Stimulated activated CD8-positive, alpha-beta memory T cell treated with anti-CD3 and anti-CD28 coated beads, Interleukin-7, amount 100 ng/mL, for 24 hours (primary cell): ENCODE data around the gene ARHGAP33.

Source experiments
- DNase-seq: peaks from one replicate; pipeline ENCODE4 v3.0.0-alpha.2; 2020; ENCODE audit warnings: low read depth

ARHGAP33 gene, protein sequence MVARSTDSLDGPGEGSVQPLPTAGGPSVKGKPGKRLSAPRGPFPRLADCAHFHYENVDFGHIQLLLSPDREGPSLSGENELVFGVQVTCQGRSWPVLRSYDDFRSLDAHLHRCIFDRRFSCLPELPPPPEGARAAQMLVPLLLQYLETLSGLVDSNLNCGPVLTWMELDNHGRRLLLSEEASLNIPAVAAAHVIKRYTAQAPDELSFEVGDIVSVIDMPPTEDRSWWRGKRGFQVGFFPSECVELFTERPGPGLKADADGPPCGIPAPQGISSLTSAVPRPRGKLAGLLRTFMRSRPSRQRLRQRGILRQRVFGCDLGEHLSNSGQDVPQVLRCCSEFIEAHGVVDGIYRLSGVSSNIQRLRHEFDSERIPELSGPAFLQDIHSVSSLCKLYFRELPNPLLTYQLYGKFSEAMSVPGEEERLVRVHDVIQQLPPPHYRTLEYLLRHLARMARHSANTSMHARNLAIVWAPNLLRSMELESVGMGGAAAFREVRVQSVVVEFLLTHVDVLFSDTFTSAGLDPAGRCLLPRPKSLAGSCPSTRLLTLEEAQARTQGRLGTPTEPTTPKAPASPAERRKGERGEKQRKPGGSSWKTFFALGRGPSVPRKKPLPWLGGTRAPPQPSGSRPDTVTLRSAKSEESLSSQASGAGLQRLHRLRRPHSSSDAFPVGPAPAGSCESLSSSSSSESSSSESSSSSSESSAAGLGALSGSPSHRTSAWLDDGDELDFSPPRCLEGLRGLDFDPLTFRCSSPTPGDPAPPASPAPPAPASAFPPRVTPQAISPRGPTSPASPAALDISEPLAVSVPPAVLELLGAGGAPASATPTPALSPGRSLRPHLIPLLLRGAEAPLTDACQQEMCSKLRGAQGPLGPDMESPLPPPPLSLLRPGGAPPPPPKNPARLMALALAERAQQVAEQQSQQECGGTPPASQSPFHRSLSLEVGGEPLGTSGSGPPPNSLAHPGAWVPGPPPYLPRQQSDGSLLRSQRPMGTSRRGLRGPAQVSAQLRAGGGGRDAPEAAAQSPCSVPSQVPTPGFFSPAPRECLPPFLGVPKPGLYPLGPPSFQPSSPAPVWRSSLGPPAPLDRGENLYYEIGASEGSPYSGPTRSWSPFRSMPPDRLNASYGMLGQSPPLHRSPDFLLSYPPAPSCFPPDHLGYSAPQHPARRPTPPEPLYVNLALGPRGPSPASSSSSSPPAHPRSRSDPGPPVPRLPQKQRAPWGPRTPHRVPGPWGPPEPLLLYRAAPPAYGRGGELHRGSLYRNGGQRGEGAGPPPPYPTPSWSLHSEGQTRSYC

DNA sequence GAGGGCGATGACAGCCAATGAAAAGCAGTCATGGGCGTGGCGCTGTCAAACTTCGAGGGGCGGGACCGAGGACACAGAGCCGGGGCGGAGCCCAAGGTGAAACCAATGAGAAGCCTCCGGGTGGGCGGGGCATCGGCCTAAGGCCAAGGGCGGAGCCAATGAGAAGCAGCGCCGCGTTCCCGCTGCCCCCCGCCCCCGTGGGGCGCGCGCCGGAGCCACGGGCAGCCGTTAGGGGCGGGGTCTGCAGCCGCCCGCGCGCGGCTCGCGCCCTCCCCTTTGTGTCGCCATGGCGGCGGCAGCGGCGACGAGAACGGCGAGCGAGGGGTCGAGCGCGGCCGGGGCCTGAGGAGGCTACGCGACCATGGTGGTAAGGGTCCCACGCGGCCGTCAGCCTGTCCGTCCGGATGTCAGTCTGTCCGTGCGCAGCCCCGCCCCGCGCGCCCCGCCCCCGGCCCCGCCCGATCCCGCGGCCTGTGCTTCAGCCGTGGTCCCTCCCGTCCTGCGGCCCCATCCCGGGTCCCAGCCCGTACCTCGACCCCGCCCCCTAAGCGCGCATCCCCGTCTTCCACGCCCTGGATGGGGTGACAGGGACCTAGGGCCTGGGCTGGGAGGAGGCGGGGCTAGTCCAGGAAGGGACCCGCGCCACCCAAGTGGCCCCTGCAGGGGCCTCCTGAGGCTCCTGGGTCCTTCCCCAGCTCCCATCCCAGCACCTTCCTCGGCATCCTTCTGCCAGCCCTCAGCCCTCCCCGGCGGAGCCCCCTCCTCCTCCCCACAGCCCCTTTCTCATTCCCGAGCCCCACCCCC is at the start of gene ARHGAP33:
Gene ARHGAP33, plus strand, starts transcription at position 267 of the 804 bp plus-strand sequence. Its CDS starts 95 bp downstream, at position 362.
- DNase-seq: peak; percentile 98

- no peak for DNase-seq
Observed at GRCh38 chr19:35727053-35727955, 48.1 kb upstream of the ARHGAP33 start.

DNA sequence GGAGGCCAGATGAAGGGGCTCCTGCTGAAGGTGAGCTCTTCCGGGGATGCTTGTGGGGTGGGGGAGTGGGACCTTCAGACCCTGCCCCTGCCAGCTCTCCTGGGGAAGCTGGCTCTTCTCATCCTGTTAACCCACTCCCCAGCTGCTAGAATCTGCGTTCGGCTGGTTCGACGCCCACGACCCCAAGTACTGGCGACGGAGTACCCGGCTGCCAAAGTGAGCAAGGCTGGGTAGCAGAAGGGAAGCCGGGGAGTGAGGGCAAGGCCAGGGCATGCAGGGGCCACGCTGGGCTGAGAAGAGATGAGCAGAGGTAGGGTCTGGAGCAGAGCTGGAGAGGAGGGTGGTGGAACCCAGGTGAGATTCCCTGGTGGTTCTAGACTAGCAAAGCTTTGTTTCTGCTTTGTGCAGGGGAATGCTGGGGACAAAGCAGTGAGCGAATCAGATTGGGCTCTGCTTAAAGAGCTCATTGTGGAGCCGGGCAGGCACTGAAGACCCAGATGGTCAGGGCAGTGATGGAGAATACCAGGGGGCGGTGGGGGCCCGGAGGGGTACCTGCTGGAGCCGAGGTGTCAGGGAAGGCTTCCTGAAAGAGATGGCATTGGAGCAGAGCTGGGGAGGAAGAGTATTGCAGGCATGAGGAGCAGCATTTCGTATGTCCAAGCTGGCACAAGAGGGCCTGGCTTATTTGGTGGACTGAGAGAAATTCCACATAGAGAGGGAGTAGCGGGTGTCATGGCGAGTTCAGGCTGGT is 47.2 kb upstream of the ARHGAP33 start:
- DNase-seq: no peak

- no peak for DNase-seq
Observed at GRCh38 chr19:35729021-35729420, 46.3 kb upstream of the ARHGAP33 start.

DNA sequence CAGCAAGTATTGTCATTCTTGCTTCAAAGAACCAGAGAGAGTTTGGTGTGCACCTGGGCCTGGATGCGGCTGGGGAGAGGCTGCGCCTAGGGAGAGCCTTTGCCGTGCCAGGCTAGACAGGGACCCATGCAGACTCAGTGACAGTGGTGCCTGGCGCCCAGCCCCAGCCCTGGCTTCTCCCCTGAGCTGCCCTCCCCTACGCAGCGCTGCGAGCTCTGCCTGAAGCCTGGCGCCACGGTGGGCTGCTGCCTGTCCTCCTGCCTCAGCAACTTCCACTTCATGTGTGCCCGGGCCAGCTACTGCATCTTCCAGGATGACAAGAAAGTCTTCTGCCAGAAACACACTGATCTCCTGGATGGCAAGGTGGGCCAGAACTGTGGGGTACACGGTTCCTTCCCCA is 45.6 kb upstream of the ARHGAP33 start:
- no peak for DNase-seq

- no peak for DNase-seq
Observed at GRCh38 chr19:35730326-35730725, 45.0 kb upstream of the ARHGAP33 start.

GRCh38 chr19:35731353-35731752 is 44.0 kb upstream of the ARHGAP33 start:
- no peak for DNase-seq

DNA sequence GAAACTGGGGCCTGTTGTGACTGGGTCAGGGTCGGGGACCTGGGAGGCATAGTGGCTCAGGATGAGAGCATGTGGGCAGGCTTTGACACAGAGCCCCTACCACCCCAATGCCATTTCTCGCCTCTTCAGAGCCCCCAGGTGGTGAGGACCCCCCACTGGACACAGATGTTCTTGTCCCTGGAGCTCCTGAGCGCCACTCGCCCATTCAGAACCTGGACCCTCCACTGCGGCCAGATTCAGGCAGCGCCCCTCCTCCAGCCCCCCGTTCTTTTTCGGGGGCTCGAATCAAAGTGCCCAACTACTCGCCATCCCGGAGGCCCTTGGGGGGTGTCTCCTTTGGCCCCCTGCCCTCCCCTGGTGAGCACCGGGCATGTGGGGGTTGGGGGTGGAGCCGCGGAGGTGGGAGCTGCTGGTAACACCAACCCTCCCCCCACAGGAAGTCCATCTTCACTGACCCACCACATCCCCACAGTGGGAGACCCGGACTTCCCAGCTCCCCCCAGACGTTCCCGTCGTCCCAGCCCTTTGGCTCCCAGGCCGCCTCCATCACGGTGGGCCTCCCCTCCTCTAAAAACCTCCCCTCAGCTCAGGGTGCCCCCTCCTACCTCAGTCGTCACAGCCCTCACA is 43.5 kb upstream of the ARHGAP33 start:
- no peak for DNase-seq

- no peak for DNase-seq
Observed at GRCh38 chr19:35732540-35733179, 42.7 kb upstream of the ARHGAP33 start.

GRCh38 chr19:35733180-35734125 is 41.9 kb upstream of the ARHGAP33 start:
- DNase-seq: no peak

DNA sequence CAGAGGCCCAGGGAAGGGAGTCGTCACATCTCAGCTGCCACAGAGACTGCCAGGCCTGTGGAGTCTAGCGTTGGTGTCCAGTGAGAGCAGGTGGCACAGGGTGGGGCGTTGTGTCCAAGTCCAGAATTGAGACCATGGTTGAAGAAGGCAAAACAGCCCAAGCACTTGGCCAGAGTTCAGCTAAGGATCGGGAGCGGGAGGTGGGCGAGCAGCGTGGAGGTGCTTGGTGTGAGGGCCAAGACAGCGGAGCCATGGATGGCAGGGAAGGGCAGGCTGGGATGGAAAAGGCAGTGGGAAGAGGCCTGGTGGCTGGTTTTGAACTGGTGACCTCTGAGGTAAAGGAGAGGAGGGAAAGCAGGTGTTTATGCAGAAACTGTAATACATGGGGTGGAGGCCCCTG is 41.1 kb upstream of the ARHGAP33 start:
- no peak for DNase-seq

- DNase-seq: no peak
Observed at GRCh38 chr19:35734889-35735288, 40.5 kb upstream of the ARHGAP33 start.

- no peak for DNase-seq
Observed at GRCh38 chr19:35736913-35737886, 38.2 kb upstream of the ARHGAP33 start.

- DNase-seq: no peak
Observed at GRCh38 chr19:35738021-35738886, 37.1 kb upstream of the ARHGAP33 start.

- DNase-seq: no peak
Observed at GRCh38 chr19:35738887-35739229, 36.5 kb upstream of the ARHGAP33 start.
